GM21528 (cell line): Measurements from ENCODE around the gene MYLK.

Source experiments
- ATAC-seq: cut with Tn5 transposase; IDR thresholded peaks from one replicate; pipeline ENCODE4 v1.9.1; 2021; ENCODE audit warnings: mild to moderate bottlenecking, moderate library complexity; ENCODE audit not compliant: unreplicated experiment, low FRiP score

The MYLK gene

DNA sequence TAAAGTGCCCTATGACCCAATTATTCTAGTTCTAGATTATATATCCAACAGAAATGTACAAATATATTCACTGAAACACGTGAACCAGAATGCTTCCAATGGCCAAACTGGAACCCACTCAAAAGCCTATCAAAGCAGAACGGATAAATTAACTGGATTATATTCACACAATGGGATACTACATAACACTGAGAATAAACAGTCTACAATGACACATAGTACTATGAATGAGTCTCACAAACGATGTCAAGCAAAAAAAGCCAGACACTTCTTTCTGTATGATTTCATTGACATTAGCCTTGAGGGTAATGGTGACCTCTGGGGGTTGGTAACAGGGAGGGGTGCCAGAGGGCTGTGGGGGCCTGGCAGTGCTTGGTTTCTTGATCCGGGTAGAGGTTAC is 248.4 kb downstream of the MYLK start:
- no peak for ATAC-seq

DNA sequence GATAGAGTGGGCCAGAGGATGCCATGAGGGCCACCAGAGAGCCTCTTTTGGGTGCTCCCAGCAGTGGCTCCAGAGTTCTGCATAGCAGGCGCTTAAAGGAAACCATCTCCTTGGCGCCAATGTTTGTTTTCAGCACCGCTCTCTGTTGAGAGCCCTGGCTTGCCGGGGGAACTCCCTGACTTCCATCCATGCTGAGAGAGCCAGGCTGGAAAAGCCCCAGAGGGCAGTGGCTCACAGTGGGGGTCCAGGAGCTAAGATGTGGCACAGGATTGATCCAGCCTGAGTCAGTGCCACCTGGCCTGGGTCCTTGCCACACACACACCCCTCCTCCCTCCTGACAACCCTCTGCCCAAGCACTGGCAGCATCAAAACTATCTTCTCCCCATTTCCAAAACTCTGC is 248.9 kb downstream of the MYLK start:
- ATAC-seq: no peak

DNA sequence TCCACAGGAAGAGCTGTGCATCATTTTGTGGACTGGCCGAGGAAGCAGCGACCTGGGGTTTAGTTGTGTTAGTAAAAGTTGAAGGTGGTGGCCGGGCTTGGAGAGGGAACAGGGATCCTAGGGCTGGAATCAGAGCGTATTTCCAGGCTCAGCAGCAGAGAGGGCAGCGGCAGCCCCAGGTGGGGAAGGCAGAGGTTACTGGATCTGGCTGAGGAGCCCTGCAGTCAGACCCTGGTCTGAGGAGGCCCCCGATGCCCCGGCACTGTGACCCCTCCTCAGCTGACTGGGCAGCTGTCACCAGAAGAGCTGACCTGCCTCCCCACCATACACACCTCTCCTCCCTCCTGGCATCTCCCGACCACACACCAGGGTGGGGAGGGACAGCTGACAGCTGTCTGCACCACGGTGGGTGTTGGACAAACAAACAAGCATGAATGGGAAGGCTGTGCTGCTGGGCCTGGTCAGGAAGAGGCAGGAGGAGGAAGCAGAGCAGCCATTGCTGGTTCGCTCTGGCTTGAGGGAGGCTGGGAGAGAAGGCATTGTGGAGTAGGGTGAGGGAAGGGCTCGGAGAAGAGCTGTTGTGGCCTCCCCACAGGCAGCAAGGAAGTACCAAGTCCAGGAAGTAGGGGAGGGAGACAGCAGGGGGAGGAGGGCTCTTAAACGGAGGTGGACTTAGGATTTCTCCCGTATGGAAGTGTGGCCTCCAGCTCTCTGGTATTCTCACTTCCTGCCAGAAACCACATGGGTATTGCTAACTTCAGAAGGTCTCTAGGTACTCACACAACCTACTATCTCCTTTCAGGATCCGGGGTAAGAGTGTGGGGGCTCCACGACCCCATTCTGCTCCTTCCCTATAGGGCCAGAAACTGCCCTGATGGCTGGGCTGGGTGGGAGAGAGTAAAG is 249.7 kb downstream of the MYLK start:
- no peak for ATAC-seq

DNA sequence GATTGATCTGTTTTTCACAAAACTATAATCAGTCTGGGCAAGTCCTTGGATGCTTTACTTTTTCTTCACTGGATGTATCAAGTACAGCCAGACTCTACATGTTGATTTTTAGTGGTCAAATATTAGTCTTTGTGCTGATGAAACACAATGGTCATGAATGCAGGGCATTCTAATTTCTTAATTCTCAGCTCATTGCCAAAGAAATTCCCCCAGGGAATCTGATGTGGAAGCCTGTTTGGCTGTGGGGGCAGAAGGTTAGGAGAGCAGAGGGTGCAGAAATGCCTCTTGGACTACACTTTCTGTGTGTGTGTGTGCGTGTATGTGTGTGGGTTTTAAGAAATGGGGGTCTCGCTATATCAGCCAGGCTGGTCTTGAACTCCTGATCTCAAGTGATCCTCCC is 250.6 kb downstream of the MYLK start:
- no peak for ATAC-seq

DNA sequence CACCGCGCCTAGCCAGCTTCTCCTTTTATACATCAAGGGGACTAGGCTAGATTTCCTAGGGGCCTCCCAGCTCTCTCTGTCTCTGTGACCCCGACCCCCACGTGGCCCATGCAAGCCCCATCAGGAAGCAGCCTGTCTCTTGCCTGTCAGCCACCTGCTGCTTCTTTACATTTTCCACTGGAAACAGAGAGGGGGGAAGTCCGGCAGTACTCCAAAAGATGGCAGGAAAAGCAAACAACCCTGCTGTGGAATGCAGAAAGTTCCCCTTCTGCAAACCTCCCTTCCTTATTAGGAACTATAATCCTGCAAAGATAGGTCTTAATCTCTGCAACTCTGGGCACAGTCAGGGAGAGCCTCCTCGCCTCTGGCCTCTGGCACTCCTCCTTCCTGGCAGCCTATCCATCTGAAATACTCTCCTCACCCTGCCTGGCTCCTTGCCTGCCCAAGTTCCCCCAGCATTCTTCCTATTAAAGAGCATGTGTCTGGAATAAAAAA is 251.9 kb downstream of the MYLK start:
- no peak for ATAC-seq

DNA sequence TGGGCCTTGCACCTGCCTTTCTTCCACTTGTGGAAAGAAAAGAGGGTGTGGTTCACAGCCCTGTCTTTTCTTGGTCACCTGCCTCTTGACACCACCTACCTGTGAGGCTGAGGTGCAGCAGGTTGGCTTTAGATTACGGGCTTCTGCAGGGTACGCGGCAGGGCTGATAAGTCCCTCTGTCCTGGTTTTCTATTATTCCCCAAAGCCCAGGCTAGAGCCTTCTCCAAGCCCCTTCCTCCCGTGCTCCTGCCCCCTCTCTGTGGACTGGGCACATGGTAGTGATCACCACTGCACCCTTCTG is 254.4 kb downstream of the MYLK start:
- ATAC-seq: no peak

DNA sequence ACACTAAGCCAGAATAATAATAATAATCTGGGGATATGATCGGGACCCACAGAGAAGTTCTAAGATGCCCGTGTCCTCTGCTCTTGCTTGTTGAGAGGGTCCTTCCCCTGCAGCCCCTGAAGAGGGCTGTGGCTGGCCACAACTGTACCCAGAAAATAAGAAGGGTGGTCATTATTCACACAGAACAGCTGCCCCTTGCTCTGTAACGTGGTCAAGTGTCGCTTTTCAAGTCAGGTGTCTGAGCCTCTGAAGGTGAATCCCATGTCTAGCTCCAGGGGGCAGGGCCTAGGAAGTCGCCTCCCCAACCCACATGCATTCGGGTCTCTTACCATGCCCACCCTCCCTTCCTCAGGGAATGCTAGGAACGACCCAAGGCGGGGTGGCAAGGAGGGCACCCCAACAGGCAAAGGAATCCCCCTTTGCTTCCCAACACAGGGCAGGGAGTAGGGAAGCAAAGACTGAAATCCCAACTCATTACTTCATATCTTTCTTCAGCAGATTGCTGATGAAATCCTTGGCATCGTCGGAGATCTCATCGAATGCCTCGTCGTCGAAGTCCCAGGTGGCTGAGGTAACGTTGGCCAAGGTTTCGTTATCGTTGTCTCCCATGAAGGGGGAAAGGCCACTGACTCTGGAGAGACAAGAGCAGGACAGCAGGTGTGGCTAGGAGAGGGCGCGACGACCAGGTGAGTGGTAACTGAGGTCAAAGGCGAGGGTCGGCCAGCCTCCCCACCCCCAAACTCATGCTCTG is 255.0 kb downstream of the MYLK start:
- ATAC-seq: no peak

DNA sequence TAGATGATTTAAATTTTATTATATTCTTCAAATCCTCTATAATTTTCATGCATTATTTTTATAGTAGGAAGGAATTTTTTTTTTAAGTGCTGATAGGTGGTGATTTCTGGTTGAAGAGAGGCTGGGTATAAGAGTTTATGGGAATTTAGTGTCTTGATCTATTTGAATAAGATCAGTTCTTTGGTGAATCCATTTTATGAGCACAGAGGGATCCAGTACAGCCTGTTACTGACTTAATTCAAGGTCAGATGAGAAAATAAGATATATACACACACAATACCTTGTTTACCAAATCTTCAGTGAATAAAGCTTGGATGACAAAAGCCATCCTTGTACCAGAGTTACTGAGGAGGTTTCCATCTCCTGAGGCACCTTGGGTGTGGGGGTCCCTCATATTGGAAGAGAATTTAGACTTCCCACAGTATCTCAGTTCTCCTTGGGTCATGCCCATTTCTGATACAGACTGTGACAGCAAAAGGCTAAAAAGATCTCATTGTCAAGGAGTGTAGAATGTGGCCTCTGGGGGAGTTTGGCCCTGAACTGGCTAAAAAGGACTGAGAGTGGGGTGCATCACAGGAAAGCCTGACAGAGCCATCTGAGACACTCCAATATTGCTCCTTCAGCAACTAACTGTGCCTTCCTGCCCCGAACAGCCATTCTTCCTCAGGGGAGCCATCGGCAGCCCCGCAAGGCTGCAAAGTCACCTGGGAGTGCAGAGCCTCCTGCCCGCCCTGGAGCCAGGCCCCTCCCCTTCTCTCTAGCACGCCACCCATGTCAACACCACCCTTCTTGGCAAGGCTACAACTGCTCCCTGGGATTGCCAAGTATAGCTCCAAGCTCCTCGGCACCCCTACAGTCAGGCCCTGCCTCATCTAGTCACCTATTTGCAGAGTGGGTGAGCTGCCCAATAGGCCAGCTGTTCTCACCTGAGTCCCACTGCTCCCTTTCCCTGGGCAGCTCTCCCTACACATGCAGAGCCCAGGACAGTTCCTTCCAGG is 256.2 kb downstream of the MYLK start:
- no peak for ATAC-seq

DNA sequence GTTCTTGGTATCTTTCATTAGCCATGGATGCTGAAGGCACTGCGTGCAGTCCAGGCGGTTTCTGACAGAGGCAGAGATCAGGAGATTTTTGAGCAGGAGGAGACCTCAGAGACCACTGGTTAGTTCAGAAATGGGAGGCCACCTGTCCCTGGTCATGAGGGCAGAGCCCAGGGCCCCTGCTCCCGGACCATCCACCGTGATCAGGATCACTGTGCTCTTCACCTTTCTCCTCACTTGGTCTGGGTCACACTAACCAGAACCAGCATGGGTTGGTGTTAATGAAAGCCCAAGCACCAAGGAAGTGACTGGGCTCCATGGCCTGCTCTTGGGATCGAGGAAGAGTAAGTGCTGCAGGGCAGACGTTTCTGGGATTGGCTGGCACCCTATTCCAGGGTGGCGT is 257.3 kb downstream of the MYLK start:
- ATAC-seq: no peak

DNA sequence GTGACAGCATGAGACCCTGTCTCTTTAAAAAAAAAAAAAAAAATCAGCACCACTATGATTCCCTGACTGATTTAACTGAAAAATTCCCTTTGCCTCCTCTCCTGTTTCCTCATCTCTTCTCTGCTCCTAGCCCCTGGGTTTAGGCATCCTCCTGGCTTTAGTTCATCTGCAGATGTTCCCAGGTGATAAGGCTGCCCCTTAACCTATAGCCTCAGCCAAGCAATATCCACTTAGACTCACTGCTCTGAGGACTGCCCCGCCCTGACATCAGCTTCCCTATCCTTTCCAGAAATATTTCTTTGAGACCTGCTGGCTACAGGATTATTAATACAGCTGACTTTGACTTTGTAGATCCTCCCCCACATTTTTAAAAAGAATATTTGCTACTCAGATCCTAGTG is 259.8 kb downstream of the MYLK start:
- no peak for ATAC-seq

DNA sequence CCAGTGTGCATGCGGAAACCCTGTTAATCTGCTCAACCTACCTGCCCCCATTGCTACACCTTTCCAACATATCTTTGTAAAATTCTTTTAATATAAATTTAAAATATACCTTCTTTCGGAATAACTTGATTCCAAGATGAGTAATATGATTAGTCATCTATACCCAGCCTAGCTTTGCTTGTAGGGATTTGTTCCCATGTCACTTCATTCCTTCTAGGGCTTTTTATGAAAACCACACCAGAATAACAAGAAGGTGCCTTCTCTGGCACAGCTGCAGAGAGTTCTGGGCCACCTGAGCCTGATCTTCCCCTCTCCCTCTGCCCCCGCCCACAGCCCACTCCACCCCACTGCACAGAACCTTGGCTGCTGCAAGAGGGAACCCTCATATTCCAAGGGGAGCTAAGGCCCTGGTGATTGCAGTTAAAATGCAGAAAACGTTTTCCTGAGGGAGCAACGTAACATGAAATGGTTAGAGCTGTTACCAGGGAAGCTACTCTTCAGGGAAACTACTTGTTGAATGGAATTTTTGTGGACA is 260.7 kb downstream of the MYLK start:
- no peak for ATAC-seq

DNA sequence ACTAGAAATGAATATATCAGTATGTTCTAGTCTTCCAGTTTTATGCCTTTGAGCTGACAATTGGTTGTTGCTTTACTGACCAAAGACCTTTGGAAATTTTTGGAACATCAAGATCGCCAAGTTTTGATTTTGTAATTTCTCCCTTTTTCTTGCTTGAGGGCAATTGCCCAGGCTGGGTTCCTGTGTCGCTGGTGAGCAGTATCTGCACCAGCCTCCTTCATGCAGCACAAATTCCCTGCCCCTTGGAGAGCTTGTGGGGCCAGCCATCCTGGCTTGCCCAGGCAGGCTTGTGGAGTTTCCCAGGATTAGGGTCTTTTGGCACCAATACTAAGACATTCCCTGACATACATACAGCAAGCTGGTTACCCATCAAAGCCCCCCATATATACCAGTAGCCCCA is 261.4 kb downstream of the MYLK start:
- ATAC-seq: no peak

DNA sequence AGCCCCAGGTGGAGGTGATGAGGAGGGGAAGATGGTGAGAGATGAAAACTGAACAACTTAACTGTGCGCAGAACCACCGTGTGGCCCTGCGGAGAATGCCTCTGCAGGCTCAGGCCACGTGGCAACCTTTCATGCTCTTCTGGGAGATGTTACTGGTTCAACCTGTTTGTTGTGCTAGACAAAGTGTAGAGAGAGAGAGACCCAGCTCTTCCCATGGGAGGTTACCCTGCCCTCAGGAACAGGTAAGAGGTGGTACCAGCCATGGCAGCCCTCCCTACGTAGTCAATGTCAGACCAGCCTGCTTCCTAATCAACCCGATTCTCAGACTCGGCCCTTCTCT is 262.3 kb downstream of the MYLK start:
- no peak for ATAC-seq

DNA sequence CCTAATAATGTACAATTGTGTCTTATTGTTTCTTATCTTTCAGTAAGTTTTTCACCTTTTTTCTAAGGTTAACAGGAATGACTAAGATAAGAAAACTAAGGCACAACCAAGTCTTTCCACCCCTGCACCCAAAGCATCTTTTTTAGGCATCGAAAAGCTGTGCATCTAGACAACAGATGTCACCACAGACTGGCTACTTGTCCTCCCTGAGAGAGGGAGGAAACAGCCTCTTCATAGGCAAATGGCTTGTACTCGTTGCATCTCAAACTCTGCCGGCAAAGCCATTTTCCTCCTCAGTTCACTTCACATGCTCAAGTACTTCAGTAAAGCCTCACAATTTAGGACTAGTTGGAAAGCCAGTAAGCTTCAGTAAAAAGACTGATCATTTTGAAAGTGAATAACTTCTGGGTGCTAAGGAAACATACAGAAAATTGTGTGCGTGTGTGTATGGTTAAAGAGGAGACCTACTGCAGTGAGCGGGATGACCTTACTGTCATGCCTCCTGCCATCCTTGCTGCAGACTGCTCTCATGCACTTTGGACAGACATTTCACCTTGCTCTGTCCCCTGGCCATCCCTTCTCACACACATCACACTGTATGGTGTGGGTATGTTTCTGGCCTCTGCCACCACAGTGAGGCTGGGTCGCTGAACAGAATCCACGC is 262.8 kb downstream of the MYLK start:
- ATAC-seq: no peak

DNA sequence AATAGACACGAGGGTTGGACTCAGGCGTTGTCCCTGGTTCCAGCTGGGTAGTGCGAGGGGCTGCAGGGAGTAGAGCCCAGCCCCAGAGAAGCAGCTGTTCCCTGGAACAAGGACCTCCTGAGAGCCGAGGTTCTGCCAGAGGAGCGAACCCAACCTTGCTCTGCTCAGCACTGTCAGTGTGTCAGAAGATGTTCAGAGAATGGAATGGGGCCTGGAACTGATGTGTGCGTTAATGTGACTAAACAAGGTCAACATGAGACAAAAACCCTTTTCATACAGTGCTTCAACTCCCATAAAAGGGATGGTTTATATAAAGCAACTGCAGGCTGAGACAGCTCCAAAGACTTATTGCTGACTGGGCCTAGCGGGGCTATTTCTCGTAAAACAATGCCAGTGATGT is 263.8 kb downstream of the MYLK start:
- no peak for ATAC-seq

DNA sequence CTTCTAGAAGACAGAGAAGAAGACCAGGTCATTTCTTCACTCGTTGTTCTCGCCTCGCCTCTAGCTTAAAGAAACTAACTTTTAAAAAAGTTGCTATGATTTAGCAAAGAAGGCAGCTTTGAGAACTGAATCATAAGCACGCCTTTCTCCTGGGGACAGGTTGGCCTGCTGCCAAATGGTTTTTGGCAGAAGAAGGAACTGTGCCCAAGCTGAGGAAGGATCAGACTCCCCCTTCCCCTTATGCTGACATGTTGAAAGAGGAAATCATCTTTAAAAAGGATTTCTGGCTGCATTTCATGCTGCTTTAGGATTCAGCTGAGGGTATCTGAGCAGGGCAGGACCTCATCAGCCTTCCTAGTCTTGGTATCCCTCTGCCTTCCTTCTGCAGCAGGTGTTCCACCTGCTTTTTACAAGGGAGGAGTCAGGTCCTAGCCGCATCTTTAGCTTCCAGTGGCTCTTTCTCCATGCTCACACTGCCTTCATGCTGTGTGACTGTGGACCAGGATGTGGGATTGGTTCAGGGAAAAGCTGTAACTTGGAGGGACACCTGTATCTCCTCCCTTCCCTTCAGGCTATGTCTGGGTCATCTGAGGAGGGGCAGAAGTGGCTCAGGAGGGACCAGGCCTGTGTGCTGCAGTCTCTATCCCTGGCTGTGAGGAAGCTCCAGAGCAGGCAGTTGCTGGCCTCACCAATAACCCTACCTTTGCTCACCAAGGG is 265.2 kb downstream of the MYLK start:
- ATAC-seq: no peak

DNA sequence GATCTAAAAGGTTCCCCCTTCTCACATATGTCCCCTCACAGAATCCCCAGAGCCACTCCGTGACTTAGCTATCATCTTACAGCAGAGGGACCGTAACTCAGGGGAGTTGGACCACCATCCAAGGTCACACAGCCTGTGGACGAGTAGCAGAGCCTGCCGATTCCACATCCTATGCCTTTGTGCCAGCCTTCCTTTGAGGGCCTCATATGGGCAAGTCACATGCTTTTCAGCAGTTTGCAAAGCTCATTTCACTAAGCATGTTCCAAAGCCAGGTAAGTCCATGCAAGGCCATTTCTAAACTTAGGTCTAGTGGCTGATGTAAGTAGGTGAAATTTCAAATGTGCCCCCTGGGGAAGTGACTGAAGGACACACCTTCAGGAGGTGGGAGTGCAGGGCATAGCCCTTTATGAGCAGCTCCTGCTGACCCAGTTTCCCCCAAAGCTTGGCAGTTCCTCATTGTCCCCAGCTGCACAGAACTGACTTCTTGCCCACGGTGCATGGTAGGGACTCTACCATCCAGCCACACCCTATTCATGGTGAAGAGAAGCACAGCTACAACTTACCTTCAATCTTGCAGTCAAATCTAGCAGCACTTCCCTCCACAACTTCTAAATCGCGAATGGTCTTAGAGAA is 265.9 kb downstream of the MYLK start:
- ATAC-seq: no peak

DNA sequence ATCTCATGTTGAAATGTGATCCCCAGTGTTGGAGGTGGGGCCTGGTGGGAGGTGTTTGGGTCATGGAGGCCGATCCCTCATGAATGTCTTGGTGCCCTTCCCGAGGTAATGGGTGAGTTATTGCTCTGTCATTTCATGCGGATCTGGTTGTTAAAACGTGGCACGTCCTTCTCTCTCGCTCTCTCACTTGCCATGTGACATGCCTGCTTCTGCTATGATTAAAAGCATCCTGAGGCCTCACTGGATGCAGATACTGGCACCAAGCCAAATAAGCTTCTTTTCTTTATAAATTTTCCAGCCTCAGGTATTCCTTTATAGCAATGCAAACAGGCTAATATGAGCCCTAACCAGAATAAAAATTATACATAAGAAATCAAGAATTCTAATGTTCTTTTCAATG is 267.5 kb downstream of the MYLK start:
- no peak for ATAC-seq

DNA sequence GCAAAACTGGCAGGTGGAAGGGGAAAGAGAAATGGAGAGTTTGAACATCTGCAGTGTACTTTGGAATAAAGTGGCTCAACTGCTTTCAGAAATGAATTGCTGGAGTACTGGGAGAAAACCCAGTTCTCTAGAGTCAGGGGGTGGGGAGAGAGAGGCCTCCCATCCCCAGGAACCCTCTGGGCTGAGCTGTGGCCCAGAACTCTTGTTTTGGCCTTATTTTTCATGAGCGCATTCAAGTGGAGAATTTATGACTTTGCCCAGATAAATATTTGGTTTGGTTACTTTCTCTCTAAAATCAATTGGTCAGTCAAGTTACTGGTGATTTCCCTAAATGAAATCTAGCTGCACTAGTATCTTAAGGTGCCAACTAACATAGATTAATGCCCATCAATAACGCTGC is 270.6 kb downstream of the MYLK start:
- no peak for ATAC-seq
